GM12865 (cell line): Measurements from ENCODE around the gene DBX2.
"Not testable (repeated sequence)": the region's sequence is repeated elsewhere in the genome, so short reads cannot be mapped to it uniquely, and the experiment has no call there.

ENCODE experiments used
- DNase-seq: peaks from one replicate; pipeline ENCODE4 v3.0.0; 2010; ENCODE audit warnings: low read depth
- H3K4me3 ChIP-seq: 2 replicates; pipeline ENCODE4 v1.5.1; 2011; ENCODE audit warnings: mild to moderate bottlenecking, low read depth, low read length, control low read depth
- CTCF ChIP-seq: IDR thresholded peaks from 2 replicates; pipeline ENCODE4 v1.5.1; 2011; ENCODE audit warnings: low read length, control low read depth, low read depth, inconsistent platforms; ENCODE audit not compliant: insufficient read depth; ENCODE audit errors: missing control alignments

The DBX2 gene

GRCh38 chr12:45050751-45051571, at the start of gene DBX2:
DBX2 (minus strand) TSS chr12:45051099; CDS start chr12:45050927, 172 bp downstream.
- TF ChIP-seq CTCF = no peak
- H3K4me3 ChIP-seq = no peak within 1 kb of the TSS

GRCh38 chr12:45098766-45099165, 47.9 kb upstream of the DBX2 start:
- H3K4me3 ChIP-seq = no peak overlapping the region
- peak; percentile 1 for DNase-seq
- no peak for TF ChIP-seq CTCF

More at GRCh38 chr12:45050751-45051571, at the start of gene DBX2:
- no peak for DNase-seq

- not testable (repeated sequence) for DNase-seq, H3K4me3 ChIP-seq
These were observed 44.5 kb upstream of the DBX2 start for GRCh38 chr12:45095417-45095816.

- no peak overlapping the region for H3K4me3 ChIP-seq
- DNase-seq = no peak
- no peak for TF ChIP-seq CTCF
These were observed 42.2 kb upstream of the DBX2 start for GRCh38 chr12:45093051-45093450.

GRCh38 chr12:45089411-45090075, 38.6 kb upstream of the DBX2 start:
- no peak for TF ChIP-seq CTCF
- no peak overlapping the region for H3K4me3 ChIP-seq
- DNase-seq = no peak

GRCh38 chr12:45088608-45089007, 37.7 kb upstream of the DBX2 start:
- no peak for DNase-seq
- no peak overlapping the region for H3K4me3 ChIP-seq
- TF ChIP-seq CTCF = no peak

GRCh38 chr12:45084248-45084647, 33.3 kb upstream of the DBX2 start:
- H3K4me3 ChIP-seq, DNase-seq: not testable (repeated sequence)

GRCh38 chr12:45077251-45077650, 26.4 kb upstream of the DBX2 start:
- no peak for TF ChIP-seq CTCF
- no peak for DNase-seq

More at GRCh38 chr12:45077251-45077650, 26.4 kb upstream of the DBX2 start:
- no peak overlapping the region for H3K4me3 ChIP-seq
